GM19193 (cell line): ENCODE measurements around the gene STXBP3.

ENCODE experiments used
- POLR2A ChIP-seq: IDR thresholded peaks from 4 replicates; pipeline ENCODE4 v1.6.1; 2011; ENCODE audit not compliant: insufficient read depth, insufficient read length; ENCODE audit errors: extremely low read depth

Gene STXBP3

DNA sequence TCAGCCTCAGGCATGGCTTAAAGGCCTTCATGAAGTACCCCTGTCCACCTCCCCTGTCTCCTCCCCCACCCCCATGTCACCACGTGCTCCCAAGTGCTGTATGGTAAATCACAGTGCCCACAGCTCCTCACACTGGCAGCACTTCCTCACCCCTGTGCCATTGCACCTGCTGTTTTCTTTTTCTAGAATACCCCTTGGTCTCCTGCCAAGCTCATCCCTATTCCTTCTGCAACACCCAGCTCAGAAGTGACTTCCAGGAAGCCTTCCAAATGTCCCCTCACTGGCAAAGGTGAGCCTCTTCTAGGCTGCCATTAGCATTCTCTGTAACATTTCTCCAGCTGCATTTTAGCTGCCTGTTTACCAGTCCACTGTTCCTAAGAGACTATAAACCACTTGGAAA lies 101.0 kb downstream of the STXBP3 start:
- TF ChIP-seq POLR2A: no peak

DNA sequence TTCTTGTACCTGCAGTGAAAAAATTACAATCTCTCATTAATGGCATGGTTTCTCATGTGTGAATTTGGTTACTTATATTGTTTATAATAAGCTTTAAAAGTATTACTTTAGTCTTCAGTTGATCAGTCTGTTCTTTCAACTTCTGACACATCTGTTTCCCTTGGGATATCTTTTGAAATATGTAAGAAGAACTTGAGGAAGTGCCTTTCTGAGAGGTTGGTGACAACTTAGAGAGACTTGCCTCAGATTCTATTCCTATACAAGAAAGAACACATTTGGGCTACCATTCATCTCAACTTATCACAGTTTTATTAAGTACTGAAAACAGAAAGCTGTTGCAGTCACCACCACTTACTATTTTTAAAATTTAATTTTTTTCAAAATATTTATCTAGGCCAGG lies 102.3 kb downstream of the STXBP3 start:
- no peak for TF ChIP-seq POLR2A

DNA sequence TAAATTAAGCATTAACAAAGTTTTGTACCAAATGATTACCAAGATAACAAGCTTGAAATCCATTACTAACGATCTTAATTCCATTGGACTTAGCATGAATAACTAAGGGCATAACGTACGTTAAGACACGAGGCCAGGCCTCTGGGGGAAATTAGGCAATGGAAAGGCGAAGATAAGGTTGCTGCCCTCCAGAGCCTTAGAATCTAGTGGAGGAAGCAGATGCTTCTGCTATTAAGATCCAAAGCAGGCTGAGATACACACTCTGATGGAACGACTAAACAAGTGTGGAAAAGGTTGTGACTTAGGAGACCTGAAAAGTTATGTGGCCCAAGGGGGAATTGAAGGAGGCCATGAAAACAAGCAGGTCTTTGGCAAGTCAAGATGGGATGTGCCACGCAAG lies 104.5 kb downstream of the STXBP3 start:
- no peak for TF ChIP-seq POLR2A

DNA sequence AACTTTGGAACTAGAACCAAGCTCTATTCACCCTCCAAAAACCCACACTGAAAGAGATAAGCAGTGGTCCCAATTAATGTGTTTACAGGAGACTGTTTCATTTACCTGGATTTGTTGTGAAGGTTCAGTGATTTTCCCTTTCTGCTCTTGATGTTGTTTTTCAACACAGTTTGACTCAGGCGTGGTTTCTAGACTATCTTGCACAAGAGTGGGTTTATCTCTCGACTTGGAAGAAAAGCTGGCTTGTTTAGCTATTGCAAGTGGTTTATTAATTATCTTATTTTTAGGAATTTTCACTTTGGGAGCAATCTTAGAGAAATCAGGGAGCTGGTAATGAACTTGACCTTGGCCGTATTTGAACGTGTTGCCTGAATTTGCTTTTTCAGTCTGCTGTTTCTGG lies 105.1 kb downstream of the STXBP3 start:
- no peak for TF ChIP-seq POLR2A

DNA sequence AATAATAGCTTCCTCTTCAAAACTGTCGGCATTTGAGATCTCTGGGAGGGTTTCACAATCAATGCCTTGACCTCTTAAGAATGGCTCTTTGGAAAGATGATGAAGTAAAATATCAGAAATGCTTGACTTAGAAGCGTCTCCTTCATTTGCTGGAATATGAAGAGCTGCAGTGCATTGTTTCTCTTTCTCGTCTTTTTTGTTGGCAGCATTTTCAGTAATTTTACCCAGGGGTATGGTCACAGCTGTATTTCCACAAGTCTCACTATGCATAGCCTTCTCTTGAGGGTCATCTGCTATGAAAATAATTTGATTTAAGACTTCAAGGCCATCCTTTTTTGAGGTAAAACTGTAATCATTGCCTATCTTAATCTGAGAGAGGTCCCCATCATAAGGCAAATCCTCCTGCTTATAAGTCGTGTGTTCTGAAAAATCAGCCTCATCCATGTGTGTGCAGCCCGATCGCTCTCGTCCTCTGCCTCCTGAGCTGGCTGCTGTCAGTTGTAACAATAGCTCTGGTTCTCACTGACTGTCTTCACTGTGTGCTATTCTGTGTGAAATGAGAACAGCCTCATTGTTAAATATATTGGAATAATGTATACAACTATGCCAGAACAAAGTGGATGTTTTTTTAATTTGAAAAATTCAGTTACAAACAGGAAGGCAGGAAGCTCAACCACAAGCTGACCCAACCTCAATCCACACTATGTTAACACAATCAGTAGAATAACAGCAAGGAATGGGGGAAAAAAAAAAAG lies 105.9 kb downstream of the STXBP3 start:
- no peak for TF ChIP-seq POLR2A

DNA sequence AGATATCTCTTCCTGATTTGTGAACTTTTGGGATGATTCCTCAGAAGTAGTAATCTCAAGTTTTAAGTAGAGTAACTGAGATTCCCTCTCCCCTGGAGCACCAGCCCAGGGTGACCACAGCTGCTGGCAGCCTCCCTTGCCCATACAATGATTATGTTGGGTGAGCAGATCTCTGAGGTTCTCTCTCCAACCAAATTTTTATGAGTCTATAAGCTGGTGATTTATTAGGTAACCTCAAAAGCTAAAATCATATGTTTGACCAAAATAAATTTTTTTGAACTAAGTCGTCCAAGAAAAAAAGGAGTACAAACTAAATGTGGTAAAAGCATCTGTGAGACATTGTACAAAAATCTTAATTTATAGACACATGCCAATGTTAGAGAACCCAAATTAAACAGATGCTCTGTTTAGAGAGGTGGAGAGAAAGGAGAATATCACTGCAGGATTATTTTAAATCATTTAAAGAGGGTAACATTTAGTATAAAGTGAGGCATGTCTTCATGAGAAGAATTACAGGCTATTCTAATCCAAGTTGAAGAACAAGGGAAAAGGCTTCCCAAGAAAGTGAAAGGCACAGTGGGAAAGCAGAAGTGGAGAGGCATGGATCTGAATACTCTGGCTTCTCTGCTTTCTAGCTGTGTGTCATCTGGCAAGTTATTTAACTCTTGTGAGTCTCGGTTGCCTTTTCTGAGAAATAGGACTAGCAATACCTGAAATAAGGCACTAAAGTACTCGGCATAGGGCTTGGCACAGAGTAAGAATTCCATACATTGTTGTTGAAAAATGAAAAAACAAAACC lies 107.9 kb downstream of the STXBP3 start:
- no peak for TF ChIP-seq POLR2A

DNA sequence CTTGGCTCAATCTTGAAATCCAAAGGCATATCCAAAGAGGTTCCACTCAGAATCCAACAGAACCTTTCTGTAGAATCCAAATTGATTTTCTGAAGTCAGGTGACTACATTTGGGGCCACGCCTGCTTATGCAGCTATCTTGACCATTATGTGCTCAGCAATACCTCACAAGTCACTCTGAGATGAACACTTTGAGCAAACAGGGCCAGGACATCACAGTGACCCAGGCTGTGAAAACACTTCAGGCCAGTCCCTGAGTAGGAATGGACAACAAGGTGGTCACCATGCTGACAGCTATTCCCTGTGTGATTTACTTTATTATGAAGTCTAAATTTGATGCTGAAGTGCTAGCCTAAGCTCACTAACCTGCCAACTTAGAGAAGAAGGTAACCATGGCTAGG lies 110.5 kb downstream of the STXBP3 start, which contains the start of gene AKNAD1:
TSS of gene AKNAD1 (minus strand) at position 101 of the 400 bp plus-strand sequence. CDS start 4,430 bp downstream, outside the sequence.
- TF ChIP-seq POLR2A: no peak

DNA sequence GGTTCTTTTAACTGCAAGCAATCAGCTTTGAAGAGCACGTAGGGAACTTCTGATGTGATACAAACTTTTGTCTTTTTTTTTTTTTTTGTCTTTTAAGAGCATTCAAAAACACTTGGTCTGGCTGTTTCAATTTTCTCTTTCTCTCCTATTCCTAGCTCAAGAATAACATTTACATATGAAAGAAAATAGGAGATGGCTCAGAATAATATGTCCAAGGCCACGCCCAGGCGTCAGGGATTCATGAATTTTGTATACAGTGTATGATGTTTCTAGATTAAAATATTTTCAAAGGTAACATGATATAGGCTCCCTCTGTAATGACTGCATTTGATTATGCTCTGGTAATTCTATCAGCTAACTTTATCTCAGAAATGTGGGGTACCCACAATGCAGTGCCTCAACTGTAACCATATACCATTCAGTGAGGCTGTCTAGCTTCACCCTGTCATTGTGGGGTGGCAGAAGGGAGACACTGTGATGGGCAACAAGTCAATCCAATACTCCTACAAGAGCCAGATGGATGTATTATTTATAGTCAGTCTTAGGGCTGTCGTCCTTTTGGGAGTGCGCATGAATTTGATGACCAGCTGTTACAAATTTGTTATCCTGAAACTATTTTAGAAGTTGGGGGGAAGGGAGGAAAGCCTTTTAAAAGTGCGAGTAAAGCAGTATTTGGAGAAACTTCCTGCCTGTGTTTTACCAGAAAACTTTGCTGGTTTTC lies 111.9 kb downstream of the STXBP3 start:
- no peak for TF ChIP-seq POLR2A
